ENCODE results near the gene TMX1. TPM values are rescaled to one million over a fixed set of nuclear protein-coding genes. Genes with fewer than 3 reads are reported as not detected.

TMX1 gene
- total and polyA plus RNA-seq, 4 donors = 8.8 to 26.9 (median 19.5) TPM

GRCh38 chr14:51282517-51282916, 42.5 kb downstream of the TMX1 start:
- 48 to 72% methylated on average over 2 of the region's 2 CpGs for WGBS, 2 donors
- DNase-seq (no peak), ATAC-seq (ENCODE audit: low FRiP score) (no peak)
- Histone ChIP-seq H3K27me3 (ENCODE audit: control insufficient read depth in 1 of 2, insufficient read depth in 2 of 2, low read length in 1 of 2) (no peaks in the 10 kb centered on the region), H3K27ac (ENCODE audit: low read depth in 1 of 2, low read length in 2 of 2) (no peak overlapping the region), H3K4me3 (ENCODE audit: low read length in 2 of 2) (no peak overlapping the region), H3K4me1 (ENCODE audit: control insufficient read depth in 1 of 2, insufficient read depth in 2 of 2, low read length in 2 of 2) (no peaks in the 10 kb centered on the region), H3K36me3 (ENCODE audit: control insufficient read depth in 1 of 2, insufficient read depth in 2 of 2, low read length in 1 of 2) (no peaks in the 10 kb centered on the region), H3K9me3 (ENCODE audit: control insufficient read depth, low read length) (no peaks in the 10 kb centered on the region)
- intact Hi-C loops (cut with DNase I) = loop anchor here (2.0 to 10.0 kb wide), 4 partner anchors 162 to 498 kb away; partner anchors contain the start of gene FRMD6 (in 1 of the 2)

GRCh38 chr14:51283402-51284085, 43.5 kb downstream of the TMX1 start:
- no peak for DNase-seq
- WGBS, 2 donors = 58 to 59% methylated on average over 8 of the region's 8 CpGs

DNA sequence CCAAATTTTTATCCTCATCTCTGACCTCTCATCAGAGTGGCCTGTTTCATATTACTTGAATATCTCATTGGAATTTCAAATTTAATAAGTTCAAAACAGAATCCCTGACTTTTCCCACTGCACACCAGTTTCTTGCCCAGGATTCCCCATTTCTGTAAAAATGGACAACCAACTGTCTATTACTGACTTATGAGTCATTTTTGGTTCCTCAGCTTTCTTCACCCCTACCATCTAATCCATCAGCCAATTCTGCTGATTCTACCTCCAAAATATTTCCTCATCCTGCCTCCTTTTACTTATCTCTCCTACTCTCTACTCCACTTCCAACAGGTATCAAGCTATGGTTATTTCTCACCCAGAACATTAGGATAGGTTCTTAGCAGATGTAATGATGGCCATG, 44.2 kb downstream of the TMX1 start:
- H3K9me3 ChIP-seq (ENCODE audit: control insufficient read depth, low read length) = no peaks in the 10 kb centered on the region
- DNase-seq (no peak), ATAC-seq (ENCODE audit: low FRiP score) (no peak)
- no peak overlapping the region for H3K4me3 ChIP-seq (ENCODE audit: low read length in 2 of 2)
- no peaks in the 10 kb centered on the region for H3K27me3 ChIP-seq (ENCODE audit: control insufficient read depth in 1 of 2, insufficient read depth in 2 of 2, low read length in 1 of 2)
- no peaks in the 10 kb centered on the region for H3K4me1 ChIP-seq (ENCODE audit: control insufficient read depth in 1 of 2, insufficient read depth in 2 of 2, low read length in 2 of 2)
- intact Hi-C loops (cut with DNase I) = loop anchor here in 1 of 2 donors (5.0 to 10.0 kb wide), 2 partner anchors 161 to 368 kb away; partner anchors contain the start of gene FRMD6
- no peak overlapping the region for H3K27ac ChIP-seq (ENCODE audit: low read depth in 1 of 2, low read length in 2 of 2)
- H3K36me3 ChIP-seq (ENCODE audit: control insufficient read depth in 1 of 2, insufficient read depth in 2 of 2, low read length in 1 of 2) = no peaks in the 10 kb centered on the region

More at GRCh38 chr14:51283402-51284085, 43.5 kb downstream of the TMX1 start:
- no peak overlapping the region for H3K27ac ChIP-seq (ENCODE audit: low read depth in 1 of 2, low read length in 2 of 2)
- no peaks in the 10 kb centered on the region for H3K4me1 ChIP-seq (ENCODE audit: control insufficient read depth in 1 of 2, insufficient read depth in 2 of 2, low read length in 2 of 2)
- ATAC-seq (ENCODE audit: low FRiP score) = peak; percentile 82
- no peak overlapping the region for H3K4me3 ChIP-seq (ENCODE audit: low read length in 2 of 2)
- no peaks in the 10 kb centered on the region for H3K36me3 ChIP-seq (ENCODE audit: control insufficient read depth in 1 of 2, insufficient read depth in 2 of 2, low read length in 1 of 2)
- H3K27me3 ChIP-seq (ENCODE audit: control insufficient read depth in 1 of 2, insufficient read depth in 2 of 2, low read length in 1 of 2) = no peaks in the 10 kb centered on the region
- intact Hi-C loops (cut with DNase I) = loop anchor here (1.0 to 10.0 kb wide), 5 partner anchors 161 to 497 kb away; partner anchors contain the start of gene FRMD6 (in 1 of the 2)
- no peaks in the 10 kb centered on the region for H3K9me3 ChIP-seq (ENCODE audit: control insufficient read depth, low read length)

DNA sequence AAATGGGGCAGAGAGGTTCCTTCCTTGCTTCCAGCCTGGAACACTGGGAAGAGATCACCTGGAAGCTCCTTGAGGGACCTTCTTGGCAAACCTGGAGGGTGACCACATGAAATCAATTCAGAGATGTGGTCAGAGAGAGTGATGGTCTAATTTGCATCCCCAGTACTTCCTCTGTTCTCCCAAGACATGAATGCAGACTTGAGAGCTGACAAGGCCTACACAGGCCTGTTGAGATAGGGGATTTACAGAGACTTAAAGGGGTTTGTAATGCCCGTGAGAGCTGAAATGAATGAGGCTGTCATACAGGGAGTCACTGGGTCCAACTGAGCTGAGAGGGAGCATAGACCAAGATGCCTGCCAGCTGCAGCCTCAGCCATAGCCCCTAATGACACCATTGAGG, 45.1 kb downstream of the TMX1 start:
- ATAC-seq (ENCODE audit: low FRiP score) (no peak), DNase-seq (no peak)
- intact Hi-C loops (cut with DNase I) = loop anchor here in 1 of 2 donors (10.0 kb wide), 1 partner anchor 160 kb away; no protein-coding TSS in a partner anchor
- H3K27ac ChIP-seq (ENCODE audit: low read depth in 1 of 2, low read length in 2 of 2) = no peak overlapping the region
- no peaks in the 10 kb centered on the region for H3K27me3 ChIP-seq (ENCODE audit: control insufficient read depth in 1 of 2, insufficient read depth in 2 of 2, low read length in 1 of 2)
- H3K4me1 ChIP-seq (ENCODE audit: control insufficient read depth in 1 of 2, insufficient read depth in 2 of 2, low read length in 2 of 2) = no peaks in the 10 kb centered on the region
- 67 to 79% methylated on average over 1 of the region's 1 CpG for WGBS, 2 donors
- no peaks in the 10 kb centered on the region for H3K36me3 ChIP-seq (ENCODE audit: control insufficient read depth in 1 of 2, insufficient read depth in 2 of 2, low read length in 1 of 2)
- no peak overlapping the region for H3K4me3 ChIP-seq (ENCODE audit: low read length in 2 of 2)
- H3K9me3 ChIP-seq (ENCODE audit: control insufficient read depth, low read length) = no peaks in the 10 kb centered on the region

DNA sequence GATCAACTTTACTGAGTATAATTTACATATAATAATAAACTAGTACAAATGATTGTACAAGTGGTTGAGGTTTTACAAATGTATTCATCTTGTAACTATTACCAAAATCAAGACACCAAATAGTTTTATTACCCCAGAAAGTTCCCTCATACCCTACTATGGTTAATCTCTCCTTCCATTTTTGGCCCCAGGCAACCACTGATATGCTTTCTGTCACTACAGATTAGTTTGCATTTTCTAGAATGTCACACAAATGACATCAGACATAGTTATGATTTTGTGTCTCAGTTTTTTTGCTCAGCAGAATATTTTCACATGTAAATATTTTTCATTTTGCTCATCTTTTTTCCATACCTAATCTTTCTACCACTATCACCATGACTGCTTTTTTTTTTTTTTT, 49.1 kb downstream of the TMX1 start:
- ATAC-seq (ENCODE audit: low FRiP score) (no peak), DNase-seq (no peak)
- intact Hi-C loops (cut with DNase I) = loop anchor here in 1 of 2 donors (10.0 kb wide), 1 partner anchor 156 kb away; no protein-coding TSS in a partner anchor
- no peaks in the 10 kb centered on the region for H3K36me3 ChIP-seq (ENCODE audit: control insufficient read depth in 1 of 2, insufficient read depth in 2 of 2, low read length in 1 of 2)
- H3K4me1 ChIP-seq (ENCODE audit: control insufficient read depth in 1 of 2, insufficient read depth in 2 of 2, low read length in 2 of 2) = peaks cover 0 to 1% of the 10 kb centered on the region in 2 donors
- no peak overlapping the region for H3K4me3 ChIP-seq (ENCODE audit: low read length in 2 of 2)
- no peak overlapping the region for H3K27ac ChIP-seq (ENCODE audit: low read depth in 1 of 2, low read length in 2 of 2)
- H3K9me3 ChIP-seq (ENCODE audit: control insufficient read depth, low read length) = no peaks in the 10 kb centered on the region
- no peaks in the 10 kb centered on the region for H3K27me3 ChIP-seq (ENCODE audit: control insufficient read depth in 1 of 2, insufficient read depth in 2 of 2, low read length in 1 of 2)

- Histone ChIP-seq H3K9me3 (ENCODE audit: control insufficient read depth, low read length) (no peaks in the 10 kb centered on the region), H3K4me1 (ENCODE audit: control insufficient read depth in 1 of 2, insufficient read depth in 2 of 2, low read length in 2 of 2) (peaks cover 0 to 1% of the 10 kb centered on the region in 2 donors), H3K27ac (ENCODE audit: low read depth in 1 of 2, low read length in 2 of 2) (no peak overlapping the region), H3K27me3 (ENCODE audit: control insufficient read depth in 1 of 2, insufficient read depth in 2 of 2, low read length in 1 of 2) (no peaks in the 10 kb centered on the region), H3K4me3 (ENCODE audit: low read length in 2 of 2) (no peak overlapping the region), H3K36me3 (ENCODE audit: control insufficient read depth in 1 of 2, insufficient read depth in 2 of 2, low read length in 1 of 2) (no peaks in the 10 kb centered on the region)
- DNase-seq (no peak), ATAC-seq (ENCODE audit: low FRiP score) (no peak)
- intact Hi-C loops (cut with DNase I) = no loop called here
- WGBS, 2 donors = 93 to 95% methylated on average over 1 of the region's 1 CpG
These were observed 50.1 kb downstream of the TMX1 start for GRCh38 chr14:51290132-51290531.

- no peaks in the 10 kb centered on the region for H3K9me3 ChIP-seq (ENCODE audit: control insufficient read depth, low read length)
- no peaks in the 10 kb centered on the region for H3K27me3 ChIP-seq (ENCODE audit: control insufficient read depth in 1 of 2, insufficient read depth in 2 of 2, low read length in 1 of 2)
- ATAC-seq (ENCODE audit: low FRiP score) (no peak), DNase-seq (no peak)
- no peak overlapping the region for H3K4me3 ChIP-seq (ENCODE audit: low read length in 2 of 2)
- no peak overlapping the region for H3K27ac ChIP-seq (ENCODE audit: low read depth in 1 of 2, low read length in 2 of 2)
- WGBS, 2 donors = 99 to 100% methylated on average over 4 of the region's 4 CpGs
- peaks cover 0 to 1% of the 10 kb centered on the region in 2 donors for H3K4me1 ChIP-seq (ENCODE audit: control insufficient read depth in 1 of 2, insufficient read depth in 2 of 2, low read length in 2 of 2)
- H3K36me3 ChIP-seq (ENCODE audit: control insufficient read depth in 1 of 2, insufficient read depth in 2 of 2, low read length in 1 of 2) = no peaks in the 10 kb centered on the region
- intact Hi-C loops (cut with DNase I) = no loop called here
These were observed 51.0 kb downstream of the TMX1 start for GRCh38 chr14:51291016-51291415.

DNA sequence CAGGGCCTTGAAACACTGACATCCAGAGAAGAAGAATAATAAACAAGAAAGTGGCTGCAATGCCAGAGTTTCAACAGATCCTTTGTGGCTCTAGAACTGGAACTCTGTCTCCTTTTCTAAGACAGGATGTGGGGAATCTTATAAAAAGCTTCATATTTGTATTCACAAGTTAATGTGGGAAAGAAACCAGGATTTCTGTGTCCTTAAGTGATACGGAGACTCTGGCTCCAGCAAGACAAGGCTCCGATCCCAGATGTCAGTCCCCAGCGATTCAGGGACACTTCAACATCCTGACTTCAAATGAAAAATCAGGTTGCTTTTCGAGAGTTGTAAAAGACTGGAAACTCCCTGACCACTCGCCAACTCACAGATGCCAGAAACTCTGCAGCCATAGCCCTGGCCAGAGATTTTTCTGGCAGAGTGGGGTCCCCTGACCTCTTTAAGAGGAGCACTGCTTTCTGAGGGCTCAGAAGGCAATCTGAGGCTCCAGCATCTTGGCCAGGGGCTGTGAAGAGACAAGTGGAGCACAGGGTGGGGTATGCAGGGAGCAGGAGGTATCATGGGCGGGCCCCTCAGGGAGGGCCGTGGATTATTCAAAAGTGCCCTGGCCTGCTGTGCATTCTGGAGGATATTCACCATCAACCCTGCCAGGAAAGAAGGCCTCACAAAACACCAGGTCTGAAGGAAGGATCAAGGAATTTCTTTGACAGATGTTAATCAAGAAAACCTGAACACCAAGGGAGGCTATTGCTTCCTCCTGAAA, 53.3 kb downstream of the TMX1 start:
- intact Hi-C loops (cut with DNase I) = no loop called here
- Histone ChIP-seq H3K4me1 (ENCODE audit: control insufficient read depth in 1 of 2, insufficient read depth in 2 of 2, low read length in 2 of 2) (peaks cover 0 to 1% of the 10 kb centered on the region in 2 donors), H3K9me3 (ENCODE audit: control insufficient read depth, low read length) (no peaks in the 10 kb centered on the region), H3K36me3 (ENCODE audit: control insufficient read depth in 1 of 2, insufficient read depth in 2 of 2, low read length in 1 of 2) (no peaks in the 10 kb centered on the region), H3K27ac (ENCODE audit: low read depth in 1 of 2, low read length in 2 of 2) (no peak overlapping the region), H3K27me3 (ENCODE audit: control insufficient read depth in 1 of 2, insufficient read depth in 2 of 2, low read length in 1 of 2) (no peaks in the 10 kb centered on the region), H3K4me3 (ENCODE audit: low read length in 2 of 2) (no peak overlapping the region)
- WGBS, 2 donors = 15 to 19% methylated on average over 7 of the region's 7 CpGs
- DNase-seq (peak in 1 of 2 donors; percentile 70), ATAC-seq (ENCODE audit: low FRiP score) (peak; percentile 65)

All from aorta (tissue), 5 donors.